ENCODE measurements around the gene LOXL4. TPM values are rescaled to one million over a fixed set of nuclear protein-coding genes. Genes with fewer than 3 reads are reported as not detected.

Gene LOXL4
- total and polyA plus RNA-seq, 2 experiments from 2014 or later: 32.7 to 34.4 TPM

GRCh38 chr10:98270786-98271185 is 2.8 kb upstream of the LOXL4 start:
- no peak overlapping the region for H3K4me2 ChIP-seq
- no peak overlapping the region for H2AFZ ChIP-seq
- H3K4me1 ChIP-seq (ENCODE audit: insufficient read depth): peaks cover 17% of the 10 kb centered on the region
- no peaks in the 10 kb centered on the region for H3K9me2 ChIP-seq (replicated peaks; ENCODE audit: insufficient read depth)
- no peak overlapping the region for H3K4me3 ChIP-seq
- no peaks in the 10 kb centered on the region for H3K79me2 ChIP-seq
- no peak for DNase-seq (ENCODE audit: low spot score)
- TF ChIP-seq, protein P1, sequence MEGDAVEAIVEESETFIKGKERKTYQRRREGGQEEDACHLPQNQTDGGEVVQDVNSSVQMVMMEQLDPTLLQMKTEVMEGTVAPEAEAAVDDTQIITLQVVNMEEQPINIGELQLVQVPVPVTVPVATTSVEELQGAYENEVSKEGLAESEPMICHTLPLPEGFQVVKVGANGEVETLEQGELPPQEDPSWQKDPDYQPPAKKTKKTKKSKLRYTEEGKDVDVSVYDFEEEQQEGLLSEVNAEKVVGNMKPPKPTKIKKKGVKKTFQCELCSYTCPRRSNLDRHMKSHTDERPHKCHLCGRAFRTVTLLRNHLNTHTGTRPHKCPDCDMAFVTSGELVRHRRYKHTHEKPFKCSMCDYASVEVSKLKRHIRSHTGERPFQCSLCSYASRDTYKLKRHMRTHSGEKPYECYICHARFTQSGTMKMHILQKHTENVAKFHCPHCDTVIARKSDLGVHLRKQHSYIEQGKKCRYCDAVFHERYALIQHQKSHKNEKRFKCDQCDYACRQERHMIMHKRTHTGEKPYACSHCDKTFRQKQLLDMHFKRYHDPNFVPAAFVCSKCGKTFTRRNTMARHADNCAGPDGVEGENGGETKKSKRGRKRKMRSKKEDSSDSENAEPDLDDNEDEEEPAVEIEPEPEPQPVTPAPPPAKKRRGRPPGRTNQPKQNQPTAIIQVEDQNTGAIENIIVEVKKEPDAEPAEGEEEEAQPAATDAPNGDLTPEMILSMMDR (IDR thresholded peaks at IDR 0.05; ENCODE audit: poor library complexity): no peak
- TF ChIP-seq EZH2 (IDR thresholded peaks at IDR 0.05; ENCODE audit: borderline replicate concordance): no peak
- no peak for TF ChIP-seq EZH2phosphoT487 (IDR thresholded peaks at IDR 0.05; ENCODE audit: low read depth, severe bottlenecking, unreplicated experiment)
- no peaks in the 10 kb centered on the region for H4K20me1 ChIP-seq (ENCODE audit: insufficient read depth, poor library complexity, severe bottlenecking)
- WGBS (ENCODE audit: low lambda C conversion rate, missing lambda C conversion rate): 79% methylated on average over 2 of the region's 2 CpGs
- no peak overlapping the region for H3K27ac ChIP-seq
- peaks cover 3% of the 10 kb centered on the region for H3K27me3 ChIP-seq
- no peaks in the 10 kb centered on the region for H3K36me3 ChIP-seq (replicated peaks; ENCODE audit: insufficient read depth, low read depth)
- no peaks in the 10 kb centered on the region for H3K9me3 ChIP-seq (ENCODE audit: low read depth)

DNA sequence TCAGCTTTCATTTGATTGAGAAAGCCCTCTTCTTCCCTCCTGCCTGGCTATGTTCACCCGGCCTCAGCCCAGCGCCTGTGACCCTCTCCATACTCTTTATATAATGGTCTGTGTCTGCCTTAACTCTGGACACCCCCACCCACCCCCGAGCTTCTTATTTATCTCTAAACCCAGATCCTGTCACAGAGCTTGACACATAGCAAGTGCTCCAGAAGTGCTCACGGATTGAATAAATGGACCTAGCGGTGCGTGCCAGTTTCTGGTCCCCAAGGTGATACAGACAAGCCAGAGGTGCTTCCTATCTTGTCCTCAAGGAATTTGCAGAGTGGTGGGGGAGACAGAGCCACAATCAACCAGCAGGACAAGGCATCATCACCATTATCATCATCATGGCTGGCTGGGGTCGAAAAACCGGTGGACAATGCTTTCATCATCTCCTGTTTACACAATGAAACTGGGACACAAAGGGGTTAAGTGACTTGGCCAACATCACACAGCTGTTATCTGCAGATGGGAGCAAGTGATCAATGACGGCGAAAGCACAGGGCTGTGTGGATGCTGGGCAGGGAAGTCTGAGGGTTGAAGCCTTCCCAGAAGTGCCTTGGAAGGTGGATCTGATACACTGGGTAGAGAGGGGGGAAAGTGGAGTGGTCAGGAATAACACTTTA is 2.2 kb upstream of the LOXL4 start:
- TF ChIP-seq, protein P1 (IDR thresholded peaks at IDR 0.05; ENCODE audit: poor library complexity): no peak
- TF ChIP-seq EZH2phosphoT487 (IDR thresholded peaks at IDR 0.05; ENCODE audit: low read depth, severe bottlenecking, unreplicated experiment) (no peak), EZH2 (IDR thresholded peaks at IDR 0.05; ENCODE audit: borderline replicate concordance) (no peak)
- peaks cover 3% of the 10 kb centered on the region for H3K27me3 ChIP-seq
- no peak for DNase-seq (ENCODE audit: low spot score)
- no peak overlapping the region for H3K4me3 ChIP-seq
- no peak overlapping the region for H2AFZ ChIP-seq
- no peaks in the 10 kb centered on the region for H3K9me3 ChIP-seq (ENCODE audit: low read depth)
- H3K27ac ChIP-seq: no peak overlapping the region
- H3K9me2 ChIP-seq (replicated peaks; ENCODE audit: insufficient read depth): no peaks in the 10 kb centered on the region
- no peak overlapping the region for H3K4me2 ChIP-seq
- H3K79me2 ChIP-seq: no peaks in the 10 kb centered on the region
- 49% methylated on average over 10 of the region's 10 CpGs for WGBS (ENCODE audit: low lambda C conversion rate, missing lambda C conversion rate)
- peaks cover 17% of the 10 kb centered on the region for H3K4me1 ChIP-seq (ENCODE audit: insufficient read depth)
- no peaks in the 10 kb centered on the region for H3K36me3 ChIP-seq (replicated peaks; ENCODE audit: insufficient read depth, low read depth)
- H4K20me1 ChIP-seq (ENCODE audit: insufficient read depth, poor library complexity, severe bottlenecking): no peaks in the 10 kb centered on the region

DNA sequence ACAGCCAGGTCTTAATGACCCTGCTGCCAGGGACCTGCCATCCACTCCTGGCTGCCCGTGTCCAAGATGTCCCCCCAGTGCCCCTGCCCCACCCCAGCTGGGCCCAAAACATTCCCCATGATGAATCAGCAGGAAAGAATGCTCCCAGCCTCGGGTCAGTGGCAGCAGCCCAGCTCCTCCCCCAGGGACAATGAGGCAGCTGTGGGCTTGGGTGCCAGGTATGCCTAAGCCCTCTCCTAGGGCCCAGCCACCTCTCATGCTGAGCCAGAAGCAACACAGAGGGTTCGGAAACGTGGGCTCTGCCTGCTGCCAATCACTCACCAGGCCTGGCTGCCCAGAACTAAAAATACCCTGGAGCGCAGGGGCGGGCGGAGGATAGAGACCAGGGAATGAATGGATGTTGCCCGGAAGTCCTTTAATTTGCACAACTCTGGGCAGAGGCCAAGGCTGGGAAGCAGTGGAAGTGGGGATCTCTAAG is 1.5 kb upstream of the LOXL4 start:
- Histone ChIP-seq H3K9me2 (replicated peaks; ENCODE audit: insufficient read depth) (no peaks in the 10 kb centered on the region), H3K4me1 (ENCODE audit: insufficient read depth) (peaks cover 17% of the 10 kb centered on the region), H3K27me3 (peaks cover 3% of the 10 kb centered on the region), H3K4me2 (peak overlapping the region; percentile 97), H4K20me1 (ENCODE audit: insufficient read depth, poor library complexity, severe bottlenecking) (no peaks in the 10 kb centered on the region), H3K27ac (peak overlapping the region; percentile 17), H3K4me3 (no peak overlapping the region), H3K36me3 (replicated peaks; ENCODE audit: insufficient read depth, low read depth) (no peaks in the 10 kb centered on the region), H3K79me2 (no peaks in the 10 kb centered on the region), H2AFZ (no peak overlapping the region), H3K9me3 (ENCODE audit: low read depth) (no peaks in the 10 kb centered on the region)
- WGBS (ENCODE audit: low lambda C conversion rate, missing lambda C conversion rate): 38% methylated on average over 8 of the region's 8 CpGs
- no peak for TF ChIP-seq EZH2phosphoT487 (IDR thresholded peaks at IDR 0.05; ENCODE audit: low read depth, severe bottlenecking, unreplicated experiment)
- peak; percentile 67 for DNase-seq (ENCODE audit: low spot score)

GRCh38 chr10:98268694-98269431 is 869 bp upstream of the LOXL4 start:
- Histone ChIP-seq H3K79me2 (no peaks in the 10 kb centered on the region), H3K4me2 (peak overlapping the region; percentile 97), H3K9me2 (replicated peaks; ENCODE audit: insufficient read depth) (no peaks in the 10 kb centered on the region), H3K27ac (no peak overlapping the region), H3K36me3 (replicated peaks; ENCODE audit: insufficient read depth, low read depth) (no peaks in the 10 kb centered on the region), H3K27me3 (peaks cover 3% of the 10 kb centered on the region), H2AFZ (peak overlapping the region; percentile 76), H3K4me3 (no peak overlapping the region), H3K9me3 (ENCODE audit: low read depth) (no peaks in the 10 kb centered on the region), H3K4me1 (ENCODE audit: insufficient read depth) (peaks cover 17% of the 10 kb centered on the region), H4K20me1 (ENCODE audit: insufficient read depth, poor library complexity, severe bottlenecking) (no peaks in the 10 kb centered on the region)
- 38% methylated on average over 13 of the region's 17 CpGs for WGBS (ENCODE audit: low lambda C conversion rate, missing lambda C conversion rate)
- no peak for DNase-seq (ENCODE audit: low spot score)
- TF ChIP-seq, protein P1 (IDR thresholded peaks at IDR 0.05; ENCODE audit: poor library complexity): no peak
- TF ChIP-seq EZH2phosphoT487 (IDR thresholded peaks at IDR 0.05; ENCODE audit: low read depth, severe bottlenecking, unreplicated experiment): no peak
- no peak for TF ChIP-seq EZH2 (IDR thresholded peaks at IDR 0.05; ENCODE audit: borderline replicate concordance)

Measured in hepatocyte (in vitro differentiated cells).